Left ventricle myocardium inferior (tissue), 1 donor: ENCODE measurements around the gene RAB2B. TPM values are rescaled to one million over a fixed set of nuclear protein-coding genes. Genes with fewer than 3 reads are reported as not detected.
A peak's percentile ranks its signal among the peaks of the same experiment; 100 is the strongest.

Experiments
- DNase-seq: peaks from one replicate; pipeline ENCODE4 v3.0.0-alpha.2; 2020
- H3K27ac ChIP-seq: fragments of 200-600 bp; replicated peaks from 2 replicates; pipeline ENCODE4 v1.8.0; 2021
- H3K27me3 ChIP-seq: fragments of 200-600 bp; 2 replicates; pipeline ENCODE4 v1.8.0; 2021; ENCODE audit warnings: low read depth
- H3K36me3 ChIP-seq: fragments of 200-600 bp; 2 replicates; pipeline ENCODE4 v1.8.0; 2021
- H3K4me1 ChIP-seq: fragments of 200-600 bp; 2 replicates; pipeline ENCODE4 v1.8.0; 2021
- H3K4me3 ChIP-seq: fragments of 200-600 bp; 2 replicates; pipeline ENCODE4 v1.8.0; 2021; ENCODE audit warnings: mild to moderate bottlenecking, moderate library complexity
- H3K9me3 ChIP-seq: fragments of 200-600 bp; replicated peaks from 2 replicates; pipeline ENCODE4 v1.8.0; 2021
- intact Hi-C: fragments of 100-400 bp; cut with micrococcal nuclease; formaldehyde crosslinking; loops from one replicate; pipeline ENCODE4 v1.11.0; 2022
- long read RNA-seq: library from polyadenylated mRNA; unstranded; transcript quantifications from one replicate; pipeline ENCODE4 v2.0.0, GENCODE V29; 2021
- total RNA-seq: library from RNA; stranded (reverse); fragmentation: NEBNext Ultra II Directional; extraction: Animal tissue kit (Norgen Biotek cat#: 25700); gene quantifications from one replicate; pipeline ENCODE4 v1.2.1, GENCODE V29; 2021
- TF ChIP-seq, protein P1 (sequence below): fragments of 200-600 bp; IDR thresholded peaks from 2 replicates; pipeline ENCODE4 v1.8.0; 2021; ENCODE audit warnings: antibody characterized with exemption, mild to moderate bottlenecking, borderline replicate concordance
- donor health status: DM: no; HTN: yes; CAD: no; lungs with severe emphysema.

The RAB2B gene
- 15.5 TPM for total RNA-seq
- long read RNA-seq, partial matches to known transcripts = 0 of 3 reads
- long read RNA-seq, other reads (novel, unspliced or antisense) = 3 of 3 reads

DNA sequence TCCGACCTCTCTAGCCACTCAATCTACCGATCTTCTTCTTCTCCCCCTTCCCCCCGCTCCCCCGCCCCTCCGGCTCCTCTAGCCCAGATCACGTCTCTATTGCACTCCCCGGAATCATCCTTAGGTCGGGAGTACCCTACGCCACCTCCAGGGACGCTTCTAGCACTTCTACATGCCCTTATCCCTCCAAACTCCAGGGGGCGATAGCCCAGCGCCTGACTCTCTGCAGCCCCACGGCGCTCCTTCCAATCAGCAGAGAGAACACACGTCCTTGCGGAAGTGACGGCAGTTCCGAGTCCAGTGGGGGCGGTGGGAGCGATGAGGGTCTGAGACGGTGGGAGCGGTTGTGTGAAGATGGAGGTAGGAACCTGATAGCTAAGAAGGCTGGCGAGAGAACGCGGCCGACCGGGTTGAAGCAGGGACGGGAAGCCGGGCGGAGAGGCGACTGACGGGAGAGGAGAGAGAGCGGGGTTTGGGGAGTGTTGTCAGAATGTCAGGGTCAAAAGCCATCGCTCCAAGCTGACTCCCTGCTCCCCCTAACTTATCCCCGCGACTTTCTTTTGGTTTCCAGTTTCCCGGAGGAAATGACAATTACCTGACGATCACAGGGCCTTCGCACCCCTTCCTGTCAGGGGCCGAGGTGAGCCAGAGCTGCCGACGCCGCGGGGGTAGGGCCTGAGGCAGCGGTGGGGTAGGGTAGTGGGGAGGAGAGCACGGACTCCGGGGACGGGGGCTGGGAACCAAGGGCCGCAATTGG lies at the start of gene RAB2B, which contains the start of gene TOX4:
RAB2B (minus strand) TSS at position 35 of the 757 bp plus-strand sequence. CDS start 87 bp downstream, outside the sequence.
TOX4 (plus strand) TSS at position 271 of the 757 bp plus-strand sequence; CDS start at position 355, 84 bp downstream.
- peak; percentile 94 for DNase-seq
- no peaks in the 10 kb centered on the region for H3K9me3 ChIP-seq
- peaks cover 36% of the 10 kb centered on the region for H3K4me1 ChIP-seq
- H3K27me3 ChIP-seq = no peaks in the 10 kb centered on the region
- H3K4me3 ChIP-seq = peak within 1 kb of the TSS; percentile 94
- H3K27ac ChIP-seq = peak within 1 kb of the TSS; percentile 91
- intact Hi-C loops = no loop called here
- peaks cover 31% of the 10 kb centered on the region for H3K36me3 ChIP-seq
- TF ChIP-seq, protein P1, sequence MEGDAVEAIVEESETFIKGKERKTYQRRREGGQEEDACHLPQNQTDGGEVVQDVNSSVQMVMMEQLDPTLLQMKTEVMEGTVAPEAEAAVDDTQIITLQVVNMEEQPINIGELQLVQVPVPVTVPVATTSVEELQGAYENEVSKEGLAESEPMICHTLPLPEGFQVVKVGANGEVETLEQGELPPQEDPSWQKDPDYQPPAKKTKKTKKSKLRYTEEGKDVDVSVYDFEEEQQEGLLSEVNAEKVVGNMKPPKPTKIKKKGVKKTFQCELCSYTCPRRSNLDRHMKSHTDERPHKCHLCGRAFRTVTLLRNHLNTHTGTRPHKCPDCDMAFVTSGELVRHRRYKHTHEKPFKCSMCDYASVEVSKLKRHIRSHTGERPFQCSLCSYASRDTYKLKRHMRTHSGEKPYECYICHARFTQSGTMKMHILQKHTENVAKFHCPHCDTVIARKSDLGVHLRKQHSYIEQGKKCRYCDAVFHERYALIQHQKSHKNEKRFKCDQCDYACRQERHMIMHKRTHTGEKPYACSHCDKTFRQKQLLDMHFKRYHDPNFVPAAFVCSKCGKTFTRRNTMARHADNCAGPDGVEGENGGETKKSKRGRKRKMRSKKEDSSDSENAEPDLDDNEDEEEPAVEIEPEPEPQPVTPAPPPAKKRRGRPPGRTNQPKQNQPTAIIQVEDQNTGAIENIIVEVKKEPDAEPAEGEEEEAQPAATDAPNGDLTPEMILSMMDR = peak; percentile 96

DNA sequence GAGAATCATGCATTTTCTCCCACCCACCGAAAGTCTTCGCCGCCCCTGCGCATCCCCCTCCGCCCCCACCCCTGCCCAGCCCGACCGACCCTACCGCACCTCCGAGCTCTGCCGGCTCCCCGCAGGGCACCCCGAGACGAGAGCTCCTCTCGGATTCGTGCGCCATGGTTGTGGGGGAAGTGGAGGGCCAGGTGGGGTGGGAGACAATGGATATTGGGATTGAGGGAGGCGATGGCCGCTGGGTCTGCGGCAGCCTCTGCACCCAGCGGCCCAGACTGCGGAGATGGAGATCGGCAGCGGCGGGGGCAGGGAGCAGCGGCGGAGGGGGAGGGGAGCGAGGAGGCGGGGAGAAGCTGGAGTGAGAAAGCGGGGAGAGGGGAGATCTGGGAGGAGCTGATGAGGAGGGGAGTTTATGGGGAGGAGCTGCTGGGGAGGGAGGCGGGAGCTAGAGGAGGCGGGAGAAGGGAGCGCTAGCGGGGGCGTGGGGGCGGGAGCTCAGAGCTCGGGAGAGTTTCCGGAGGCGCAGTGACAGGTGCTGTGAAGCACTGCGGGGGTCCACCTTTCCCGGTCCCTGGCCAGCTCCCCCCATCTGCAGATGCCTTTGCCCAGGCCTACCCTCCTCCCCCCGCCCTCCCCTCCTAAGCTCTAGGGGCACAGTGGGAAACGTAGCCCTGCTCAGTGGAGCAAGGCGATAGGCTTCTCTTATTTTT lies 49.4 kb upstream of the RAB2B start, which contains the start of gene SALL2:
SALL2 (minus strand) TSS at position 385 of the 710 bp plus-strand sequence; CDS start at position 166, 219 bp downstream.
- no peaks in the 10 kb centered on the region for H3K27me3 ChIP-seq
- H3K27ac ChIP-seq = peak within 1 kb of the TSS; percentile 36
- peak; percentile 75 for DNase-seq
- H3K4me1 ChIP-seq = peaks cover 13% of the 10 kb centered on the region
- TF ChIP-seq, protein P1 = no peak
- no peaks in the 10 kb centered on the region for H3K36me3 ChIP-seq
- peak within 1 kb of the TSS; percentile 74 for H3K4me3 ChIP-seq
- H3K9me3 ChIP-seq = no peaks in the 10 kb centered on the region
- intact Hi-C loops = no loop called here

DNA sequence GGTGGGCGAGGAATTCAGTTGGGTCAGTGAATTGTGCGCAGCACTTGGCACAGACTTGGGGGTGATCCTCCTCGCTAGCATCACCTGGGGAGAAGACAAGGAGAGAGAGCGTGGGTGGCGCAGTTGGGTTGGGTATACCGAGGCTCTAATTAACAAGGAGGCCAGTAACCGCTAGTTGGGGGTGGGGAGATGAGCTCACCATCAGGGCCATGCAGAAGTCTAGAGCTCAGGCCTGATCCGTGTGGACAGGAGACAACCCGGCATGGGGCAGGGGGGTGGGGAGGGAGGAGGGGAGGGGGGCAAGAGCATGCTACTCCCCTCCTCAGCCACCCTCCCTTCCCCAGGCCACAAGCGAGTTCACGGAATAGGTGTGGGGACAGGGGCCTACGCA lies 48.8 kb upstream of the RAB2B start:
- TF ChIP-seq, protein P1 = no peak
- Histone ChIP-seq H3K4me1 (peaks cover 13% of the 10 kb centered on the region), H3K9me3 (no peaks in the 10 kb centered on the region), H3K36me3 (no peaks in the 10 kb centered on the region), H3K27ac (peak overlapping the region; percentile 36), H3K27me3 (no peaks in the 10 kb centered on the region), H3K4me3 (peak overlapping the region; percentile 74)
- DNase-seq = no peak
- intact Hi-C loops = no loop called here

DNA sequence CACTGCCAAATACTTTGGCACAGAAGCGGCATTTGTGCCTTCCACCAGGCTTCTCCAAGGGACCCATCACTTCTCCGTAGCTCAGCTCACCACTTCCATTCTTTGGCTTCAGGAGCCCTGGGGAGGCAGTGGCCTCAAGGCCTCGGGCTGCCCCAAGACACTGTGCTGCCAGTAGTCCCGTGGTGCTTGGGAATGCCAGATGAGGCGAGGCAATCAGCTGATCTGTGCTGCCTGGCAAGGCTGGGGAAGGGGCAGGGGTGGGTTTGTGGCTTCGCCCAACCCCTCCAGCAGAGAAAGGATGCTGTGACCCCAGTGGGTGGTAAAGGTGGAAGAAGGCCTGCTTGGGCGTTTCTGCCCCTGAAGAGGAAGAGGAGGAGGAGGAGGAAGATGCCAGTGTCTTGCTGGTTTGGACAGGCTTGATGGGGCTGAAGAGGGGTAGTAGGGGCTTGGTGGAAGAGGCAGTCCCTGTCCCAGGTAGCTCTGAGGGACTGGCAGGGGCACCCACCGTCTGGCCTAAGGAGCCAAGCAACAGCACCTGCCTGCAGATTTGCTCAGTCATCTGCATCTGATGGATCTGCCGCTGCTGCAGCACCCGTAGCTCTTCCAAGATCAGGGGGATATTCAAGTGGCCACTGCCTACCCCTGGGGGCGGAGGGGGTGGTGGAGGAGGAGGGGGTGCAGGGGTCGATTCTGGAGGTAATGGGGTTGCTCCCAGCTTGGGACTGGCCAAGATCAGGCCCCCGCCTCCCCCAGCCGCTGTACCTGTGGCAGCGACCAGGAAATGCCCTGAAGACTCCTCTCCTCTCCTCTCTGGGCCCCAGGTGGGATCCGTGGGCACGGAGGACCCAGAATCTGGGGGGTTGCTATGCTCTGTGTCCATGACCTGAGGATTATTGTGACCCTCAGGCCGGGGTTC lies 48.1 kb upstream of the RAB2B start:
- Histone ChIP-seq H3K4me3 (peak overlapping the region; percentile 74), H3K9me3 (no peaks in the 10 kb centered on the region), H3K36me3 (no peaks in the 10 kb centered on the region), H3K27ac (peak overlapping the region; percentile 36), H3K4me1 (peaks cover 13% of the 10 kb centered on the region), H3K27me3 (no peaks in the 10 kb centered on the region)
- TF ChIP-seq, protein P1 = no peak
- DNase-seq = no peak
- intact Hi-C loops = no loop called here

DNA sequence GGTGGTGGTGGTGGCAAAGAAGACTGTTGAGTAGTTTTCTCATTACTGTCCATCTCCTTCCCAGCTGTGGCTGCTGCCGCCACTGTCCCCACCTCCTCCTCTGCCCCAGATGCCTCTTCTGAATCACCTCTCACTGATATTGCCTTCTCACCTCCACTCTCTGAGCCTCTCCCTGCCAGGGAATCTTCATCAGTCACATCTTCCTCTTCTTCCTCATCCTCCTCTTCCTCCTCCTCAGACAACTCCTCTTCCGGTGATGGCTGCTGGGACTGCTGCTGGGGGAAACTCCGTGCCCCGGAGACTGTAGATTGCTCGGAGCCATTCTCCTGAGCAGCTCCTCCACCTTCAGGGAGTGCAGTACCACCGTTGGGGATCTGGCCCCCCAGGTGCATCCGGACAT lies 46.4 kb upstream of the RAB2B start:
- Histone ChIP-seq H3K27me3 (no peaks in the 10 kb centered on the region), H3K4me1 (peaks cover 13% of the 10 kb centered on the region), H3K36me3 (no peaks in the 10 kb centered on the region), H3K4me3 (no peak overlapping the region), H3K9me3 (no peaks in the 10 kb centered on the region), H3K27ac (no peak overlapping the region)
- intact Hi-C loops = no loop called here
- TF ChIP-seq, protein P1 = no peak
- DNase-seq = no peak
